Activated CD4-positive, alpha-beta T cell treated with anti-CD3 and anti-CD28 coated beads for 1 hour (primary cell): ENCODE data around the gene HAAO.
"Not testable (repeated sequence)": the region's sequence is repeated elsewhere in the genome, so short reads cannot be mapped to it uniquely, and the experiment has no call there.

Experiments
- DNase-seq: peaks from one replicate; pipeline ENCODE4 v3.0.0-alpha.2; 2020

Gene HAAO

GRCh38 chr2:42792583-42793333 is at the start of gene HAAO:
HAAO (minus strand) TSS chr2:42792583; CDS start chr2:42792536, 47 bp downstream.
- DNase-seq = no peak

- no peak for DNase-seq
Observed at GRCh38 chr2:42841344-42841743, 49.0 kb upstream of the HAAO start.

GRCh38 chr2:42840760-42841159 is 48.4 kb upstream of the HAAO start:
- no peak for DNase-seq

GRCh38 chr2:42839809-42840501 is 47.6 kb upstream of the HAAO start:
- no peak for DNase-seq

GRCh38 chr2:42838133-42838532 is 45.8 kb upstream of the HAAO start:
- DNase-seq = no peak

GRCh38 chr2:42835577-42836371 is 43.4 kb upstream of the HAAO start:
- no peak for DNase-seq

GRCh38 chr2:42834161-42834560 is 41.8 kb upstream of the HAAO start:
- DNase-seq = no peak

- DNase-seq = no peak
Observed at GRCh38 chr2:42832289-42832634, 39.9 kb upstream of the HAAO start.

- DNase-seq = not testable (repeated sequence)
Observed at GRCh38 chr2:42831575-42832288, 39.3 kb upstream of the HAAO start.

GRCh38 chr2:42830922-42831574 is 38.7 kb upstream of the HAAO start:
- no peak for DNase-seq

GRCh38 chr2:42829671-42830440 is 37.5 kb upstream of the HAAO start:
- no peak for DNase-seq

GRCh38 chr2:42828487-42829425 is 36.4 kb upstream of the HAAO start:
- DNase-seq = peak; percentile 44

GRCh38 chr2:42827647-42828486 is 35.5 kb upstream of the HAAO start:
- DNase-seq = peak; percentile 68

- DNase-seq = no peak
Observed at GRCh38 chr2:42826231-42826630, 33.8 kb upstream of the HAAO start.

- DNase-seq = no peak
Observed at GRCh38 chr2:42824454-42824807, 32.0 kb upstream of the HAAO start.

- no peak for DNase-seq
Observed at GRCh38 chr2:42823744-42824453, 31.5 kb upstream of the HAAO start.

- no peak for DNase-seq
Observed at GRCh38 chr2:42819160-42819559, 26.8 kb upstream of the HAAO start.

- DNase-seq = no peak
Observed at GRCh38 chr2:42815726-42816125, 23.3 kb upstream of the HAAO start.

GRCh38 chr2:42813763-42814162 is 21.4 kb upstream of the HAAO start:
- DNase-seq = no peak
